Measurements from ENCODE around the gene PEAK1.

PEAK1 gene

DNA sequence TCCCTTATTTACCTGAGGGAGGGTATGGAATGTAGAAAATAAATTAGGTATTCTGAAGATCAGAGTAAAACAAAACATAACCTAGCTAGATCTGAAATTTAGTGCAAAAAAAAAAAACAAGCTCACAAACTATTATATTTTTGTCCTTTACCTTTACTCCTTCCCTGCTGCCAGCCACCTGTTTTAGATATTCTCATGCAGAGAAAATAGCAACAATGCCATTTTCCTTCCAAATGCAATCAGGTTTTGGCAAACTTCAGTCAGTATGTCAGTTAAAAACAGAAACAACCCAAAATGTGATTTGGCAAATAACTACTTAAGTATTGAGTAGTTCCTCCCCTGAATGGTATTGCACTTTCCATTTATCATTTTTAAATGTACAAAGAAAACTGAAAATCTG is 35.8 kb downstream of the PEAK1 start:
- no peak overlapping the region for H3K27ac ChIP-seq

DNA sequence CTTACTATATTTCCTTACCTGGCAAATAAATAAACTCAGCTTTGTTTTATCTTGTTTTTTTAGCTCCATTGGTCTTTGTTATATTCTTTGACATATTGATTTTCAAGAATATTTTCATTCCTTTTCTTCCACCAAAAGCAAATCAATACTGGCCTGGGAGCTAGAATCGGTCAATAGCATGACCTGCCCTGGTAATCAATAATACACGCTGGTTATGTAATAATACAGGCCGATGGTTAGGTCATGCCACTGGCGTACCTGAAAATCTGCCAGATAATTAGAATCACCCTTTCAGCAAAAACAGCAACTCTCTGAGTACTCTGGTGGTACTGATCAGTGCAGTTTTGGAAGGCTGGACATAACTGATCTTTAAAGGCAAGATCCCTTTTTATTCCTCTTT is 39.9 kb downstream of the PEAK1 start:
- H3K27ac ChIP-seq: no peak overlapping the region
- no peak for TF ChIP-seq ZFX (IDR thresholded peaks at IDR 0.05)
- TF ChIP-seq, protein P1, sequence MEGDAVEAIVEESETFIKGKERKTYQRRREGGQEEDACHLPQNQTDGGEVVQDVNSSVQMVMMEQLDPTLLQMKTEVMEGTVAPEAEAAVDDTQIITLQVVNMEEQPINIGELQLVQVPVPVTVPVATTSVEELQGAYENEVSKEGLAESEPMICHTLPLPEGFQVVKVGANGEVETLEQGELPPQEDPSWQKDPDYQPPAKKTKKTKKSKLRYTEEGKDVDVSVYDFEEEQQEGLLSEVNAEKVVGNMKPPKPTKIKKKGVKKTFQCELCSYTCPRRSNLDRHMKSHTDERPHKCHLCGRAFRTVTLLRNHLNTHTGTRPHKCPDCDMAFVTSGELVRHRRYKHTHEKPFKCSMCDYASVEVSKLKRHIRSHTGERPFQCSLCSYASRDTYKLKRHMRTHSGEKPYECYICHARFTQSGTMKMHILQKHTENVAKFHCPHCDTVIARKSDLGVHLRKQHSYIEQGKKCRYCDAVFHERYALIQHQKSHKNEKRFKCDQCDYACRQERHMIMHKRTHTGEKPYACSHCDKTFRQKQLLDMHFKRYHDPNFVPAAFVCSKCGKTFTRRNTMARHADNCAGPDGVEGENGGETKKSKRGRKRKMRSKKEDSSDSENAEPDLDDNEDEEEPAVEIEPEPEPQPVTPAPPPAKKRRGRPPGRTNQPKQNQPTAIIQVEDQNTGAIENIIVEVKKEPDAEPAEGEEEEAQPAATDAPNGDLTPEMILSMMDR (conservative IDR thresholded peaks at IDR 0.05): no peak

More for the DNA sequence above, 35.8 kb downstream of the PEAK1 start:
- TF ChIP-seq, protein P1 (conservative IDR thresholded peaks at IDR 0.05): no peak
- no peak for TF ChIP-seq ZFX (IDR thresholded peaks at IDR 0.05)

GRCh38 chr15:77376770-77377169 is 43.1 kb downstream of the PEAK1 start:
- TF ChIP-seq, protein P1 (conservative IDR thresholded peaks at IDR 0.05): no peak
- TF ChIP-seq ZFX (IDR thresholded peaks at IDR 0.05): no peak
- no peak overlapping the region for H3K27ac ChIP-seq

GRCh38 chr15:77375133-77375532 is 44.8 kb downstream of the PEAK1 start:
- no peak overlapping the region for H3K27ac ChIP-seq

GRCh38 chr15:77373441-77373840 is 46.5 kb downstream of the PEAK1 start:
- no peak overlapping the region for H3K27ac ChIP-seq
- TF ChIP-seq ZFX (IDR thresholded peaks at IDR 0.05): no peak
- TF ChIP-seq, protein P1 (conservative IDR thresholded peaks at IDR 0.05): no peak

More at GRCh38 chr15:77375133-77375532, 44.8 kb downstream of the PEAK1 start:
- no peak for TF ChIP-seq ZFX (IDR thresholded peaks at IDR 0.05)
- TF ChIP-seq, protein P1 (conservative IDR thresholded peaks at IDR 0.05): no peak

DNA sequence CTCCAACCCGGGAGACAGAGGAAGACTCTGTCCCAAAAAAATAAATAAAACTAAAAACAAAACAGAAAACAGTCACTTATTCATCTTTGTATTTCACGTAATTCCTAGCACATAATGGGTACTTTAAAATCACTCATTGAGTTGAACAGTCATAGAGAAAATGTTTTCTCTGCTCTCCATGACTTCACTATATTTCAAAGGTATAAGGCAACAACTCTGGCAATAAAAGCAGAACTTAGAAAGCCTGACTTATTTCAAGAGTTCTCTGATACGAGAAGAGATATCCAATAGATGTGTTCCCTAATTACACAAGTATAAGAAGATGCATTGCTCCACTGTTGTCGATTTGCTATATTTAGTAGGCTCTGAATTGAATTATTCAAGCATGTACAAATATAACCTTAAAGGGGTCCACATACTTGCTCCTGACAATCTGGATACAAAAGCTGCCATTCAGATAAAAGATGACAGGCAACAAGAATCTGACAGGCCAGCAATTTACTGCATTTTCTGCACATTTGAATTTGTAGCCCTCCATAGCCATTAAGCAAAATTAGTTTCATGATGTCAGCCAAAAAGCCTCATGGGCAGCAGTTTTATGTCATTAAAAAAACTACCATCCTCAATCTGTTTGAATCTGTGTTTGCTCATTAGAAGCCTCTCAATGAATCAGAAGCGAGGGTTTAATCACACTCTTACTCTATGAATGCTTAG is 47.9 kb downstream of the PEAK1 start:
- no peak overlapping the region for H3K27ac ChIP-seq
- TF ChIP-seq, protein P1 (conservative IDR thresholded peaks at IDR 0.05): no peak
- no peak for TF ChIP-seq ZFX (IDR thresholded peaks at IDR 0.05)

DNA sequence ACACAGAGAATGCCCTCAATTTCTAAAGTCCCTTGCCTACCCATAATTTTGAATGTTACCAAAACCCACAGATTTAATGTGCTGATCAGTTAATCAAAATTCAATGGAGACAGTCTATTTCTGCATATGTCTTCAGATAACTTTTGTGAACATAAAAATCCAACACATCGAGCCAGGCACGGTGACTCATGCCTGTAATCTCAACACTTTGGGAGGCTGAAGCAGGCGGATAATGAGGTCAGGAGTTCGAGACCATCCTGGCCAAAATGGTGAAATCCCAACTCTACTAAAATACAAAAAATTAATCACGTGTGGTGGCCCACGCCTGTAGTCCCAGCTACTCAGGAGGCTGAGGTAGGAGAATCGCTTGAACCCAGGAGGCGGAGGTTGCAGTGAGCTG is 49.3 kb downstream of the PEAK1 start:
- no peak overlapping the region for H3K27ac ChIP-seq
- TF ChIP-seq ZFX (IDR thresholded peaks at IDR 0.05): no peak
- TF ChIP-seq, protein P1 (conservative IDR thresholded peaks at IDR 0.05): no peak
